HL-60 (cell line): Measurements from ENCODE around the gene FHDC1.

ENCODE experiments used
- DNase-seq, 2 experiments: peaks; one replicate each; pipeline ENCODE4 v3.0.0-alpha.2; 2010 to 2020; ENCODE audit warnings: low read depth in 1 of 2, low spot score in 1 of 2
- H3K27ac ChIP-seq: fragments of 250-450 bp; sonication (Bioruptor Pico); replicated peaks from 2 replicates; pipeline ENCODE4 v1.5.1; 2020; ENCODE audit warnings: mild to moderate bottlenecking, moderate library complexity
- H3K27me3 ChIP-seq: fragments of 250-450 bp; sonication (Bioruptor Pico); 2 replicates; pipeline ENCODE4 v1.5.1; 2021; ENCODE audit warnings: mild to moderate bottlenecking, moderate library complexity; ENCODE audit not compliant: insufficient read depth, poor library complexity, severe bottlenecking
- H3K4me3 ChIP-seq: replicated peaks from 2 replicates; pipeline ENCODE4 v1.5.1; 2011; ENCODE audit warnings: mild to moderate bottlenecking, control low read depth, low read length; ENCODE audit not compliant: insufficient read depth
- GABPA ChIP-seq: IDR thresholded peaks from 2 replicates; pipeline ENCODE4 v1.6.1; 2012; ENCODE audit warnings: low read depth
- POLR2AphosphoS5 ChIP-seq: IDR thresholded peaks from 2 replicates; pipeline ENCODE4 v1.6.1; 2012; ENCODE audit warnings: low read depth
- SPI1 ChIP-seq: IDR thresholded peaks from 2 replicates; pipeline ENCODE4 v1.6.1; 2012; ENCODE audit warnings: low read depth, mild to moderate bottlenecking, borderline replicate concordance
- TF ChIP-seq, protein P1 (sequence below): IDR thresholded peaks from 2 replicates; pipeline ENCODE4 v1.6.1; 2012; ENCODE audit warnings: low read depth; ENCODE audit not compliant: insufficient replicate concordance
- TF ChIP-seq, protein P2 (sequence below): IDR thresholded peaks from one replicate; pipeline ENCODE4 v1.5.1; 2011; ENCODE audit warnings: low read length, control low read depth, inconsistent platforms; ENCODE audit not compliant: insufficient read depth

The FHDC1 gene

DNA sequence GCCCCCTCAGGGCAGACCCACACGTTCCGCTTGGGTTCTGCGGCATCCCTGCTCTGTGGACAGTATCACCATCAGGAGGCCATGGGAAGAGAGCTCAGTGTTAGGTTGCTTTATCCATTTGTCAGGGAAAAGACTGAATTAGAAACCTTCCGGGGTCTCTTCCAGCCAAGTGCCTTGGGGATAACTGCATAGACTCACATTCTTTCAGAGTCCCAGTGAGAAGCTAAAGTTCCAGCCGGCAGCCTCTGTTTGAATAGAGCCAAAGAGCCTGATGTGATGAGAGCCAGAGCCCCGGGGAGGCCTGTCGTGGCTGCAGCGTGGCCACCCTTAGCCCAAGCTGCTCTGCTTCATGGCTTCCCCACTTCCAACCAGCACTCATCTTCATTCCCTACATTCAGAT, 85.2 kb downstream of the FHDC1 start:
- no peak for DNase-seq
- TF ChIP-seq GABPA: no peak
- no peak for TF ChIP-seq POLR2AphosphoS5
- TF ChIP-seq, protein P1, sequence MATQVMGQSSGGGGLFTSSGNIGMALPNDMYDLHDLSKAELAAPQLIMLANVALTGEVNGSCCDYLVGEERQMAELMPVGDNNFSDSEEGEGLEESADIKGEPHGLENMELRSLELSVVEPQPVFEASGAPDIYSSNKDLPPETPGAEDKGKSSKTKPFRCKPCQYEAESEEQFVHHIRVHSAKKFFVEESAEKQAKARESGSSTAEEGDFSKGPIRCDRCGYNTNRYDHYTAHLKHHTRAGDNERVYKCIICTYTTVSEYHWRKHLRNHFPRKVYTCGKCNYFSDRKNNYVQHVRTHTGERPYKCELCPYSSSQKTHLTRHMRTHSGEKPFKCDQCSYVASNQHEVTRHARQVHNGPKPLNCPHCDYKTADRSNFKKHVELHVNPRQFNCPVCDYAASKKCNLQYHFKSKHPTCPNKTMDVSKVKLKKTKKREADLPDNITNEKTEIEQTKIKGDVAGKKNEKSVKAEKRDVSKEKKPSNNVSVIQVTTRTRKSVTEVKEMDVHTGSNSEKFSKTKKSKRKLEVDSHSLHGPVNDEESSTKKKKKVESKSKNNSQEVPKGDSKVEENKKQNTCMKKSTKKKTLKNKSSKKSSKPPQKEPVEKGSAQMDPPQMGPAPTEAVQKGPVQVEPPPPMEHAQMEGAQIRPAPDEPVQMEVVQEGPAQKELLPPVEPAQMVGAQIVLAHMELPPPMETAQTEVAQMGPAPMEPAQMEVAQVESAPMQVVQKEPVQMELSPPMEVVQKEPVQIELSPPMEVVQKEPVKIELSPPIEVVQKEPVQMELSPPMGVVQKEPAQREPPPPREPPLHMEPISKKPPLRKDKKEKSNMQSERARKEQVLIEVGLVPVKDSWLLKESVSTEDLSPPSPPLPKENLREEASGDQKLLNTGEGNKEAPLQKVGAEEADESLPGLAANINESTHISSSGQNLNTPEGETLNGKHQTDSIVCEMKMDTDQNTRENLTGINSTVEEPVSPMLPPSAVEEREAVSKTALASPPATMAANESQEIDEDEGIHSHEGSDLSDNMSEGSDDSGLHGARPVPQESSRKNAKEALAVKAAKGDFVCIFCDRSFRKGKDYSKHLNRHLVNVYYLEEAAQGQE: no peak
- TF ChIP-seq, protein P2, sequence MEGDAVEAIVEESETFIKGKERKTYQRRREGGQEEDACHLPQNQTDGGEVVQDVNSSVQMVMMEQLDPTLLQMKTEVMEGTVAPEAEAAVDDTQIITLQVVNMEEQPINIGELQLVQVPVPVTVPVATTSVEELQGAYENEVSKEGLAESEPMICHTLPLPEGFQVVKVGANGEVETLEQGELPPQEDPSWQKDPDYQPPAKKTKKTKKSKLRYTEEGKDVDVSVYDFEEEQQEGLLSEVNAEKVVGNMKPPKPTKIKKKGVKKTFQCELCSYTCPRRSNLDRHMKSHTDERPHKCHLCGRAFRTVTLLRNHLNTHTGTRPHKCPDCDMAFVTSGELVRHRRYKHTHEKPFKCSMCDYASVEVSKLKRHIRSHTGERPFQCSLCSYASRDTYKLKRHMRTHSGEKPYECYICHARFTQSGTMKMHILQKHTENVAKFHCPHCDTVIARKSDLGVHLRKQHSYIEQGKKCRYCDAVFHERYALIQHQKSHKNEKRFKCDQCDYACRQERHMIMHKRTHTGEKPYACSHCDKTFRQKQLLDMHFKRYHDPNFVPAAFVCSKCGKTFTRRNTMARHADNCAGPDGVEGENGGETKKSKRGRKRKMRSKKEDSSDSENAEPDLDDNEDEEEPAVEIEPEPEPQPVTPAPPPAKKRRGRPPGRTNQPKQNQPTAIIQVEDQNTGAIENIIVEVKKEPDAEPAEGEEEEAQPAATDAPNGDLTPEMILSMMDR: no peak
- TF ChIP-seq SPI1: no peak

GRCh38 chr4:153022241-153022715, 86.2 kb downstream of the FHDC1 start:
- no peak for DNase-seq

More for the DNA sequence above, 85.2 kb downstream of the FHDC1 start:
- H3K4me3 ChIP-seq: no peak overlapping the region
- no peaks in the 10 kb centered on the region for H3K27me3 ChIP-seq
- no peak overlapping the region for H3K27ac ChIP-seq

DNA sequence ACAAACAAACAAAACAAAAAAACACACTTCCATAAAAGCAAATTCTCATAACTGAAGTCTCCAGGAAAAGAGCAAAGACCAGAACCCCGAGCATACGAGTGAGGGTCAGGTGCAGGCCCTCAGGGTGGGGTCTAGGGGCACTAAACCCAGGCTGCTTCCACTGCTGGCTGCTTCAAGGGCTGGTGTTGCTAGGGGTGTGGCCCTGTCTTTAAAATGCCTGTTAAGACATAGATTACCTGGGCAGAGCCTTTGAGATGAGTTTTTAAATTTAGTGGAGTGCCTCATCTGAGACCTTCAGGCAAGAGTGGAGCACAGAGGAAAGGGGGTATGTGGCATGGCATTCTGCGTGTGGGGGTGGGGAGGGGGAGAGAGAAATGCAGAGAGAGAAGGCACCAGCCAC, 87.0 kb downstream of the FHDC1 start:
- Histone ChIP-seq H3K4me3 (no peak overlapping the region), H3K27me3 (no peaks in the 10 kb centered on the region), H3K27ac (peak overlapping the region; percentile 53)
- no peak for DNase-seq
- TF ChIP-seq, protein P1: no peak
- no peak for TF ChIP-seq POLR2AphosphoS5
- TF ChIP-seq, protein P2: no peak
- no peak for TF ChIP-seq SPI1
- TF ChIP-seq GABPA: no peak

More at GRCh38 chr4:153022241-153022715, 86.2 kb downstream of the FHDC1 start:
- Histone ChIP-seq H3K27ac (no peak overlapping the region), H3K27me3 (no peaks in the 10 kb centered on the region), H3K4me3 (no peak overlapping the region)
- TF ChIP-seq, protein P2: no peak
- TF ChIP-seq, protein P1: no peak
- TF ChIP-seq GABPA: no peak
- no peak for TF ChIP-seq SPI1
- no peak for TF ChIP-seq POLR2AphosphoS5
